ENCODE results near the gene DIAPH1.

DNA sequence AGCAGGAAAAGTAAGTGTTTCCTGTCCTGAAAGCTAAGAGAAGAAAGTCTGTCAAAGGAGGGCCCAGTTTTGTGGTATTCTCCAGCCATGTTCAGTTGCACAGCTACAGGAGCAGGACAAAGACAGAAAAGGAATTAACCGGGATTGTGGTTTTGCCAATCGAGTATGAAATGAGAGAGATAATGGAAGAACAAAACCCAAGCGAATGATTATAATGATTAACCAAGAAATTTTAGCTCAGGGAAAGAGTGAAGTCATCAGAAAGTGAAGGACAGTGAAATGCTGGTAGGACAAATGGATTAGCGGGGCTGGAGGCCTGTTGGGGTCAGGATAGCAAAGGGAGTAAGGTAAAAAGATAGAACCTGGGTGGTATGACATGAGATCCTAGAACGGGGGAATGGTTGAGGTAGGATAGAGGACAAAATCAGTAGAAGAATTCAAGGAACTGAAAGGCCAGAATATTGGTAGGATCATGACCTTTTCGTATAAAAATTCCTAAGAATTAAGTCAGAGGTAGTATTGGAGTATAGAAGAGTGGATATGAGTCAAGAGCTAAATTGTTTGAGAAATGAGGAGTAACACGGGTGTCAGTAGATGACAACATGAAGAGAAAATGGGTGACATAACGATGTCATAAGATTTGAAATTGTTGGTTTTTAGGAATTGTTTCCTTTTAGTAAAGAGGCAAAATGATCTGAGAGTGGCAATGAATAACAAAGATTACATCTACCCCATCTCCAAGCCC lies 52.8 kb downstream of the DIAPH1 start:
- TF ChIP-seq, protein P1, sequence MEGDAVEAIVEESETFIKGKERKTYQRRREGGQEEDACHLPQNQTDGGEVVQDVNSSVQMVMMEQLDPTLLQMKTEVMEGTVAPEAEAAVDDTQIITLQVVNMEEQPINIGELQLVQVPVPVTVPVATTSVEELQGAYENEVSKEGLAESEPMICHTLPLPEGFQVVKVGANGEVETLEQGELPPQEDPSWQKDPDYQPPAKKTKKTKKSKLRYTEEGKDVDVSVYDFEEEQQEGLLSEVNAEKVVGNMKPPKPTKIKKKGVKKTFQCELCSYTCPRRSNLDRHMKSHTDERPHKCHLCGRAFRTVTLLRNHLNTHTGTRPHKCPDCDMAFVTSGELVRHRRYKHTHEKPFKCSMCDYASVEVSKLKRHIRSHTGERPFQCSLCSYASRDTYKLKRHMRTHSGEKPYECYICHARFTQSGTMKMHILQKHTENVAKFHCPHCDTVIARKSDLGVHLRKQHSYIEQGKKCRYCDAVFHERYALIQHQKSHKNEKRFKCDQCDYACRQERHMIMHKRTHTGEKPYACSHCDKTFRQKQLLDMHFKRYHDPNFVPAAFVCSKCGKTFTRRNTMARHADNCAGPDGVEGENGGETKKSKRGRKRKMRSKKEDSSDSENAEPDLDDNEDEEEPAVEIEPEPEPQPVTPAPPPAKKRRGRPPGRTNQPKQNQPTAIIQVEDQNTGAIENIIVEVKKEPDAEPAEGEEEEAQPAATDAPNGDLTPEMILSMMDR (conservative IDR thresholded peaks at IDR 0.05; ENCODE audit: low read length): no peak
- no peak for TF ChIP-seq EZH2phosphoT487 (IDR thresholded peaks at IDR 0.05; ENCODE audit: borderline replicate concordance)
